Hepatic stellate cell (primary cell): Measurements from ENCODE around the gene KANK3.
"Not testable (repeated sequence)": the region's sequence is repeated elsewhere in the genome, so short reads cannot be mapped to it uniquely, and the experiment has no call there.

ENCODE experiments used
- DNase-seq: peaks from one replicate; pipeline ENCODE4 v3.0.0; 2011; ENCODE audit warnings: low spot score

Gene KANK3

GRCh38 chr19:8342684-8343482, at the start of gene KANK3:
TSS of gene KANK3 (minus strand) at chr19:8343262. CDS start at chr19:8337828, 5,434 bp downstream.
- peak; percentile 99 for DNase-seq

- DNase-seq = no peak
Observed at GRCh38 chr19:8392017-8392591, 49.0 kb upstream of the KANK3 start.

- DNase-seq = no peak
Observed at GRCh38 chr19:8391198-8392016, 48.3 kb upstream of the KANK3 start.

- peak; percentile 92 for DNase-seq
Observed at GRCh38 chr19:8390617-8390981, 47.5 kb upstream of the KANK3 start.

GRCh38 chr19:8389891-8390616, 47.0 kb upstream of the KANK3 start, which contains the start of gene RAB11B:
TSS of gene RAB11B (plus strand) at chr19:8390360. CDS start at chr19:8390417, 57 bp downstream.
- DNase-seq = peak; percentile 99

- no peak for DNase-seq
Observed at GRCh38 chr19:8388612-8388958, 45.5 kb upstream of the KANK3 start.

GRCh38 chr19:8387688-8388611, 44.9 kb upstream of the KANK3 start:
- DNase-seq = no peak

- no peak for DNase-seq
Observed at GRCh38 chr19:8386990-8387389, 43.9 kb upstream of the KANK3 start.

GRCh38 chr19:8386419-8386818, 43.4 kb upstream of the KANK3 start:
- not testable (repeated sequence) for DNase-seq

GRCh38 chr19:8385566-8385965, 42.5 kb upstream of the KANK3 start:
- DNase-seq = not testable (repeated sequence)

- DNase-seq = not testable (repeated sequence)
Observed at GRCh38 chr19:8385103-8385502, 42.0 kb upstream of the KANK3 start.

- DNase-seq = not testable (repeated sequence)
Observed at GRCh38 chr19:8384569-8384968, 41.5 kb upstream of the KANK3 start.

- DNase-seq = not testable (repeated sequence)
Observed at GRCh38 chr19:8379156-8379891, 36.3 kb upstream of the KANK3 start.

- DNase-seq = no peak
Observed at GRCh38 chr19:8377598-8377997, 34.5 kb upstream of the KANK3 start.

- DNase-seq = not testable (repeated sequence)
Observed at GRCh38 chr19:8376373-8376974, 33.4 kb upstream of the KANK3 start.

- not testable (repeated sequence) for DNase-seq
Observed at GRCh38 chr19:8375766-8376165, 32.7 kb upstream of the KANK3 start.

- DNase-seq = no peak
Observed at GRCh38 chr19:8373867-8374813, 31.1 kb upstream of the KANK3 start.

GRCh38 chr19:8371011-8371804, 28.1 kb upstream of the KANK3 start:
- no peak for DNase-seq
